CD4-positive, alpha-beta T cell treated with Interferon gamma for 1 hour (primary cell): ENCODE measurements around the gene UBAP2L.
"Not testable (repeated sequence)": the region's sequence is repeated elsewhere in the genome, so short reads cannot be mapped to it uniquely, and the experiment has no call there.

Experiments
- DNase-seq: peaks from one replicate; pipeline ENCODE4 v3.0.0-alpha.2; 2020

UBAP2L gene

DNA sequence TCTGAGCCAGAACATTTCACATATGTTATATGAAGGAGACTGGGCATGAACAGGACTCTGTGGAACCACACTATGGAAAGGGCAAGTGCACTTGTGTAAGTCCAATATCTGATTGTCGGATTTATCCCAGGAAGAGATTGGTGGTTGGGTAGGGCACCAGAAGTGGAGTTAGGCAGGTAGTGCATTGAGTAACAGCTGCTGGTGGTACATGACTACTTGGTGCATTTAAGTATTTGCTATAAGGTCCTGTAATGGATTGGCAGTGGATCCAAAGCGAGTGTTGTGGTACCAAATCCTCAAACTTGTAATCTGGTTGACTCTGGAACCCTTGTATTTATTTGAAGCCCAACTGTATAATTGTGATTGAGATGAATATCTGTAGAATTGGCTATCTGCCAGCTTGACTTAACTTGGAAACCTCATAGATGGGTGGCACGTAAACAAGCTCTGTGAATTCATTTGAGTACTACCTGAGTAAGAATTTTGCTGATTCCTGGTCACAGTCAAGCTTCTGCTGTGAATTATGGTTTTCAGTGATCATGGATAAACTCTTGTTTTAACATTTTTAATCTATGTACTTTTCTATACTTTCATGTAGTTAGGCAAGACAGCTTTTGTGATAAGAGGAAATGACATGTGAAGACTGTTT lies 21.1 kb downstream of the UBAP2L start:
- no peak for DNase-seq

DNA sequence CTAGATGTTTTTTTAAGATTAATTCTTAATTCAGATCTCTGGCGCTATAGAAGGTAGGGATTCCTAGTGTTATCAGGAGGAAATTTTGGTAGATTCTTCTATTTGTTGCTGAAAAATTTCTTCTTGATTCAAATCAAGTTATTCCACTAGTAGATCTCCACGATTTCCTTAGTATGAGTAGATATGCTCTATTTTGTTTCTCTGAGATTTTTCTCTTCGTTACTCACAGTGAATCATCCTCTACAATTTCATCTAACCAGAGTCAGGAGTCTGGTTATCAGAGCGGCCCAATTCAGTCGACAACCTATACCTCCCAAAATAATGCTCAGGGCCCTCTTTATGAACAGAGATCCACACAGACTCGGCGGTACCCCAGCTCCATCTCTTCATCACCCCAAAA lies 32.9 kb downstream of the UBAP2L start:
- no peak for DNase-seq

GRCh38 chr1:154256686-154257085 lies 35.9 kb downstream of the UBAP2L start:
- no peak for DNase-seq

DNA sequence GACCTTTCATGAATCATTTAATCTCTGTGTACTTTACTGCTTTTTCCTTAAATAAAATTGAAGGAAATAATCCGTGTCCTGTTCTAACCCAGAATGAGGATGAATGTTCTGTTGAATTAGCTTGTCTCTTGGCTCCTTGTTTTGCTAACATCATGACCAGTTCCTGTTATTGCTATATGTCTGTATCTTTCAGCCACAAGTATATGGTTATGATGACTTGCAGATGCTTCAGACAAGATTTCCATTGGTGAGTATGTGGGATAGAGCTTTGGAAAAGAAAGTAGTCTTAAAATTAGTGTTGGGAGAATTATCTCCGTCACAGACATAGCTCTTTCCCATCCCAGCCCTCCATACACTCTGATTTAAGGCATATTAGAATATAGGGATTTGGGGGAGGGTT lies 38.0 kb downstream of the UBAP2L start:
- no peak for DNase-seq

DNA sequence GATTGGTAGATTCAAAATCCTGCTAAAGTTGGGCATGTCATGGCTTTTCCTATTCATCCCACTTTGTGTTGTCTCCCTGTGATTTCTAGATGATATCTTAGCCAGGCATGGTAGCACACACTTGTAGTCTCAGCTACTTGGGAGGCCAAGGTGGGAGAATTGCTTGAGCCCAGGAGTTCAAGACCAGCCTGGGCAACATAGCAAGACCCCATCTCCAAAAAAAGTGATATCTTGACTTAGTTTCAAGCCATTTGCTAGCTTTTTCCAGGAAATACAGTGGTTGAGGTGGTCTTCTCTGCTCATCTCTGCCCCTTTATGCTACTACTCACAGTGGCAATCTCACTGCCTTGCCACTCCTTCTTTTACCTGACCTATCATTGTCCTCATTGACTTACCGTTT lies 39.4 kb downstream of the UBAP2L start:
- no peak for DNase-seq

DNA sequence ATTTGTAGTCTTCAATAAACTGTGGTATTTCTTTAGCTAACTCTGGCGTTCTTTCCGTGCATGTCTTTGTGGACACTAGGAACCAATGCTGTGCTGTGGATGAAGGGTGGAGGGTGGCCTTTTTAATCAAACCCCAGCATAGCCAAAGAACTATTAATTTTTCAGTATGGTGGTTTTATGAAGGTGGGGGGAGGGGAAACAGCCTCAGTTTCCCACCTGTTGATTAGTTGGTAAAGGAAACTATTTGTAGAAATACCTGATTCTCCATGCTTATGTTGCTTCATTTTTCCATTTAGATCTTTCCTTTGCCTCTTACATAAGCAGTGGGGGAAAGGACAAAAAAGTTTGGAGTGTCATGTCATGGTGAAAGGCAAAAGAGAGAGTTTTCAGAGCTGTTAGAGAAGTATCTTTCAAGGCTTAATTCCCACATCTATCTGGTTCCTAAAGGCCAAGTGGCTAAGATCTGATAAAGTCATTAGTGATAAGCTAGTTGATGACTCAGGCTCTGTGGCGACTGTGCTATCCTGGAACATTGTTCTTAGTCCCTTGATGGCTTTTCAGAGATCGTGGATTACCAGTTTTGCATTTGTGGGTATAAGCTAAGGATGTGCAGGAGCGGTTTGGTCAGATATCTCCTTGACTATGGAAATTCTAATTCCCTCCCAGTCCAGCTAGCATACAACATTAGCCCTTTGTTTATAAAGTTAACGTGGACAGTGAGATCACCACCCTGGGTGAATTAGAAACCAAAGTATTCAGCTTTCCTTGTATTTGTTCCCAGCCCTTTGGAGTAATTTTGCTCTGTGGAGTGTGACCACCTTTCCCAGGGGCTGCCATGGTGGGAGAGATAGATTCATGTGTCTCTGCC lies 42.9 kb downstream of the UBAP2L start:
- no peak for DNase-seq

DNA sequence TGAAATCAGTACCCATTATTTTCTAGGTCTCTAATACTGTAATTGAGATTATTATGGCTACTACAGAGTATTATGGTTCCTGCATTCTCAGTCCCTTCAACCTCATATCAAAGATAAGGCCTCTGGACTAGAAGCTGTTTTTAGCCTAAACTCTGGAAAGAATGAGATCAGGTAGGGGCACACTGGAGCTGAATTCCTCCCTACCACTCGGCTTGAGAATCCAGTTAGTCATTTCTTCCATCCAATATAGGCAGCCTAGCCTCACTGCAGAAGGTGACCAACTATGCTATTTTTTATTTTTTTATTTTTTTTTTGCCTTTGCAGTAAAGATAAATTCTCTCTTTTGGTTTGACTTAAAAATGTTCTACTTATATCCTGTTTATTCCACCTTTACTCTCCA lies 43.7 kb downstream of the UBAP2L start:
- DNase-seq = no peak

- no peak for DNase-seq
These were observed 44.8 kb downstream of the UBAP2L start for GRCh38 chr1:154265586-154265985.

GRCh38 chr1:154270833-154271232 lies 50.1 kb downstream of the UBAP2L start:
- no peak for DNase-seq

GRCh38 chr1:154272217-154272998 lies 51.7 kb downstream of the UBAP2L start, which contains the start of gene HAX1:
Gene HAX1, plus strand, starts transcription at chr1:154272629. Its CDS starts 95 bp downstream, at chr1:154272724.
- peak; percentile 99 for DNase-seq

DNA sequence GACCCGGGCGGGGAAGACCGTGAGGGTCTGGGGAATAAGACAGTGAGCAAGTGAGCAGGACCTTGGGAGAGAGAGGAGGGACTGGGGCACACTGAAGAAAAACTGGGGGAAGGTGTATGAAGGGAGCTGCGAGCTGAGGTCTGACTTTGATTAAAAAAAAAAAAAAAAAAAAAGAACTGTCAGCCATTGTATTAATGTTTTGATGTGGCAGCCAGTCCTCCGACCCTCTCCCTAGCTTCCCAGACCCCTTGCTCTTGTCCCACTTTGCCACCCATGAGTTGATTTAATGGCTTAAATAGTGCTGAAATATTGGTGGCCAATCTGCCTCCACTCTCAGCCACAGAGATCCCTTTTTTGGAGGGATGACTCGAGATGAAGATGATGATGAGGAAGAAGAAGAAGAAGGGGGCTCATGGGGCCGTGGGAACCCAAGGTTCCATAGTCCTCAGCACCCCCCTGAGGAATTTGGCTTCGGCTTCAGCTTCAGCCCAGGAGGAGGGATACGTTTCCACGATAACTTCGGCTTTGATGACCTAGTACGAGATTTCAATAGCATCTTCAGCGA lies 52.3 kb downstream of the UBAP2L start:
- DNase-seq = no peak

DNA sequence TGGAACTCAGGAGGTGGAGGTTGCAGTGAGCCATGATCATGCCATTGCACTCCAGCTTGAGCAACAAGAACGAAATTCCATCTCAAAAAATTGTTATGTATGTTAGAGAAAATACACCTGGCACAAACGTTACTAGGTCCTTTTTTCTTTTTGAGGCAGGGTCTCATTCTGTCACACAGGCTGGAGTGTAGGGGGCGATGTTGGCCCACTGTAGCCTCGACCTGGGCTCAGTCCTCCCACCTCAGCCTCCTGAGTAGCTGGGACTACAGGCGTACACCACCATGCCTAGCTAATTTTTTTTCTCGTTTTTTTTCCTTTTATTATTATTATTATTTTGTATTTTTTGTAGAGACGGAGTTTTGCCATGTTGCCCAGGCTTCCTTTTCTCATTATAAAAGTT lies 56.0 kb downstream of the UBAP2L start:
- DNase-seq = peak; percentile 25

DNA sequence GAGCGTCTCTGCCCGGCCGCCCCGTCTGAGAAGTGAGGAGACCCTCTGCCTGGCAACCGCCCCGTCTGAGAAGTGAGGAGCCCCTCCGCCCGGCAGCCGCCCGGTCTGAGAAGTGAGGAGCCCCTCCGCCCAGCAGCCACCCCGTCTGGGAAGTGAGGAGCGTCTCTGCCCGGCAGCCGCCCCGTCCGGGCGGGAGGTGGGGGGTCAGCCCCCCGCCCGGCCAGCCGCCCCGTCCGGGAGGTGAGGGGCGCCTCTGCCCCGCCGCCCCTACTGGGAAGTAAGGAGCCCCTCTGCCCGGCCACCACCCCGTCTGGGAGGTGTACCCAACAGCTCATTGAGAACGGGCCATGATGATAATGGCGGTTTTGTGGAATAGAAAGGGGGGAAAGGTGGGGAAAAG lies 66.8 kb downstream of the UBAP2L start:
- DNase-seq = not testable (repeated sequence)

DNA sequence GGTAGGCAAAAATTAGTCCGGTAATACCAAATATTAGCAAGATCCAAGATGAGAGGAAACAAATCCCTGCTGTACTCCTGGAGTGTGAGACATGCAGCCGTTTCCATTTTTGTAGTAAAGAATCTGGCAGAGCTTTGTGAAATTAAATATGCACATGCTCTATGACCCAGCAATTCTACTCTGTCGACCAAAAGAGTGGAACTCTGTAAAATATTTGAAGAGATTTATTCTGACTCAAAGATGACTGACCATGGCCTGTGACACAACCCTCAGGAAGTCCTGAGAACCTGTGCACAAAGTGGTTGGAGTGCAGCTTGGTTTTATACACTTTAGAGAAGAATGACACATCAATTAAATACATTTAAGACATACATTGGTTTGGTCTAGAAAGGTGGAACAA lies 67.9 kb downstream of the UBAP2L start:
- DNase-seq = no peak

- no peak for DNase-seq
These were observed 70.2 kb downstream of the UBAP2L start for GRCh38 chr1:154290921-154291320.

DNA sequence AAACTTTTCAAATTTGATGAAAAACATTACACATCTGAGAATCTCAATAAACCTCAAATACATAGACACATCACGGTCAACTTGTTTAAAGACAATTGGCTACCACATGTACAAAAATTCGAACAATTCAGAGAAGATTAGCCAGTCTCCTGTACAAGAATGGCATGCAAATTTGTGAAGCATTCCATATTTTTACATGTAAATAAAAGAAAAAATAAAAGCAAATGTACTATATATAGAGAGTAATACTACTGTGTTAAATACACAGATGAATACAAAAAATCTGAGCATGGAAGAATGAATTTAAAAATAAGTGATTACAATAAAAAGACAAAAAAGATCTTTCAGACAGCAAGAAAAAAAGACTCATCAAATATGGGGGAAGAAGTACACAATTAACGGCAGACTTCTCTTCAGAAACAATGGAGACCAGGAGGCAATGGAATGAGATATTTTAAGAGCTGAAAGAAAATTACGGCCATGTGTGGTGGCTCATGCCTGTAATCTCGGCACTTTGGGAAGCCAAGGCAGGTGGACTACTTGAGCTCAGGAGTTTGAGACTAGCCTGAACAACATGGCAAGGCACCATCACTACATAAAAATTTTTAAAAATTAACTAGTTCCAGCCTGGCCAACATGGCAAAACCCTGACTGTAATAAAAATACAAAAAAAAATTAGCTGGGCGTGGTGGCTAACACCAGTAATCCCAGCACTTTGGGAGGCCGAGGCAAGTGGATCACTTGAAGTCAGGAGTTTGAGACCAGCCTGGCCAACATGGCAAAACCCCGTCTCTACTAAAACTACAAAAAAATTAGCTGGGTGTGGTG lies 74.9 kb downstream of the UBAP2L start:
- DNase-seq = no peak

GRCh38 chr1:154301582-154301981 lies 80.8 kb downstream of the UBAP2L start:
- no peak for DNase-seq

GRCh38 chr1:154304664-154305337 lies 84.0 kb downstream of the UBAP2L start:
- no peak for DNase-seq

DNA sequence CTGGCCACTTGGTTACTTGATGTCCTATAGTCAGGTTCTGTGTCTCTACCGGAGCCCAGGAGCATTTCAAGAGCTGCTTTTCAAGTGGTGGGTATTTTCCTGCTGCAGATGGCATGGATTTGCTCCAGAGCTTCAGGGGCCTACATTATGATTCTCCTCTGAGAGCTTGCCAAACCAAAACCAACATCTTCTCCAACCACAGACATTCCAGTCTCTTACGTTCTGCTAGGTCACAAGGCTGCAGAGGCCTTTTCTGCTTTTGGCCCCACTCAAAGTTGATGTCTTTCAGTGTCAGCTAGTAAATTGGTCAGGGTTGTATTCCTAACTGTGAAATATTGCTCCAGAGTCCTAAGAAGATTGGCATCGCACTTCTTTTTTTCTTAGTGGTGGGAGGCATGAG lies 85.4 kb downstream of the UBAP2L start:
- DNase-seq = no peak

DNA sequence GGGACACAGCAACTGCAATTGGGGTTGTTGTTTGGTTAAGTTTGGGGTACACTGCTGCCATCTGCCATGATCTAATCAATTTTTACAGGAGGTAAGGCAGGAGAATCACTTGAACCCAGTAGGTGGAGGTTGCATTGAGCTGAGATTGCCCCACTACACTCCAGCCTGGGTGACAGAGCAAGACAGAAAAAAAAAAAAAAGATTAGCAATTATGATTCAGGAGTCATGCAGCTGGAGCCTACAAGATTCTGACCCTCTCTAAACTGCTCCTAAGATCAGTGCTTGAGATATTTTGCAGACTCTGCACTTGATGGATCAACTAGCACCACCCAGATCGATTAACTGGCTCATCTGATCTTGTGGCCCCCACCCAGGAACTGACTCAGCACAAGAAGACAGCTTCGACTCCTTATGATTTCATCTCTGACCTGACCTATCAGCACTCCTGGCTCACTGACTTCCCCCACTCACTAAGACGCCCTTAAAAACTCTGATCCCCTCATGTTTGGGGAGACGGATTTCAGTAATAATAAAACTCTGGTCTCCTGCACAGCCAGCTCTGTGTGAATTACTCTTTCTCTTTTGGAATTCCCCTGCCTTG lies 87.0 kb downstream of the UBAP2L start:
- not testable (repeated sequence) for DNase-seq

GRCh38 chr1:154309136-154309535 lies 88.4 kb downstream of the UBAP2L start:
- DNase-seq = not testable (repeated sequence)
